Measurements from ENCODE around the gene MT1A.

GRCh38 chr16:56632156-56632847 is 6.2 kb upstream of the MT1A start, which contains the start of gene MT1M:
- TF ChIP-seq CTCF (IDR thresholded peaks at IDR 0.05) = no peak
- TF ChIP-seq EP300 (IDR thresholded peaks at IDR 0.05; ENCODE audit: borderline replicate concordance in 1 of 2, low read depth in 1 of 2, low read length in 1 of 2) = no peak
- no peak for TF ChIP-seq SMC3 (IDR thresholded peaks at IDR 0.05; ENCODE audit: low read depth, low read length)
- TF ChIP-seq ELF1 (IDR thresholded peaks at IDR 0.05) = no peak
- TF ChIP-seq POLR2AphosphoS5 (IDR thresholded peaks at IDR 0.05; ENCODE audit: low read depth, low read length) = no peak
- no peak for TF ChIP-seq EZH2phosphoT487 (IDR thresholded peaks at IDR 0.05; ENCODE audit: borderline replicate concordance, low read depth)
- no peak for TF ChIP-seq TEAD4 (IDR thresholded peaks at IDR 0.05; ENCODE audit: borderline replicate concordance, insufficient read depth)
- TF ChIP-seq FOXM1 (IDR thresholded peaks at IDR 0.05; ENCODE audit: low read depth) = no peak
- no peak for TF ChIP-seq MAX (IDR thresholded peaks at IDR 0.05; ENCODE audit: low read depth)

Measured in SK-N-SH (cell line).